CD4-positive, alpha-beta memory T cell (primary cell): ENCODE data around the gene ANKRD60. TPM values are rescaled to one million over a fixed set of nuclear protein-coding genes. Genes with fewer than 3 reads are reported as not detected.

ENCODE experiments used
- CTCF ChIA-PET: fragments of 350-600 bp; sonication (Branson Sonifier 250); formaldehyde crosslinking; loops from one replicate; lab custom pipeline; 2021; ENCODE audit warnings: inconsistent platforms; ENCODE audit not compliant: partially characterized antibody; lab: Charles Lee
- POLR2A ChIA-PET: fragments of 350-600 bp; sonication (Branson Sonifier 250); formaldehyde crosslinking; loops from one replicate; lab custom pipeline; 2021; ENCODE audit not compliant: partially characterized antibody; lab: Charles Lee
- DNase-seq, 5 donors: peaks; one replicate each; pipeline versions ENCODE4 v3.0.0 to v3.0.0-alpha.2; 2020 to 2022; ENCODE audit warnings: mixed read lengths in 1 of 5
- H3K27ac ChIP-seq: one replicate; pipeline ENCODE4 v1.7.0; 2013; ENCODE audit warnings: low read depth, low read length
- H3K27me3 ChIP-seq: 2 replicates; pipeline ENCODE4 v1.7.0; 2013; ENCODE audit warnings: mild to moderate bottlenecking, low read length, moderate library complexity; ENCODE audit not compliant: insufficient read depth
- H3K36me3 ChIP-seq: 2 replicates; pipeline ENCODE4 v1.7.0; 2013; ENCODE audit warnings: mild to moderate bottlenecking, low read length, moderate library complexity; ENCODE audit not compliant: insufficient read depth
- H3K4me1 ChIP-seq: 2 replicates; pipeline ENCODE4 v1.7.0; 2013; ENCODE audit warnings: mild to moderate bottlenecking, low read length, moderate library complexity; ENCODE audit not compliant: insufficient read depth
- H3K4me3 ChIP-seq, 2 donors: one replicate each; pipeline ENCODE4 v1.7.0; 2013; ENCODE audit warnings: low read length in 2 of 2, mild to moderate bottlenecking in 1 of 2
- H3K9me3 ChIP-seq, 2 donors: one replicate each; pipeline ENCODE4 v1.7.0; 2013; ENCODE audit warnings: low read length in 2 of 2, control low read depth in 1 of 2; ENCODE audit not compliant: control insufficient read depth in 1 of 2
- H3K27ac Mint-ChIP-seq, 7 donors: one replicate each; pipeline ENCODE4 v1.8.0; 2020 to 2021; ENCODE audit warnings: mixed read lengths in 7 of 7, mild to moderate bottlenecking in 6 of 7, inconsistent platforms in 3 of 7, moderate library complexity in 3 of 7
- H3K27me3 Mint-ChIP-seq, 2 donors: one replicate each; pipeline ENCODE4 v1.8.0; 2020 to 2021; ENCODE audit warnings: mixed read lengths in 2 of 2
- H3K36me3 Mint-ChIP-seq, 2 donors: one replicate each; pipeline ENCODE4 v1.8.0; 2020 to 2021; ENCODE audit warnings: mixed read lengths in 2 of 2, inconsistent platforms in 1 of 2, mild to moderate bottlenecking in 1 of 2
- H3K4me1 Mint-ChIP-seq, 4 donors: one replicate each; pipeline ENCODE4 v1.8.0; 2020 to 2021; ENCODE audit warnings: mixed read lengths in 4 of 4, mild to moderate bottlenecking in 1 of 4
- H3K4me3 Mint-ChIP-seq, 8 donors: one replicate each; pipeline ENCODE4 v1.8.0; 2020 to 2021; ENCODE audit warnings: mixed read lengths in 8 of 8, mild to moderate bottlenecking in 7 of 8, moderate library complexity in 6 of 8, inconsistent platforms in 3 of 8
- H3K9me3 Mint-ChIP-seq, 8 donors: one replicate each; pipeline ENCODE4 v1.8.0; 2020 to 2021; ENCODE audit warnings: mixed read lengths in 8 of 8, mild to moderate bottlenecking in 5 of 8, inconsistent platforms in 3 of 8, moderate library complexity in 1 of 8
- intact Hi-C: fragments of 100-400 bp; cut with micrococcal nuclease; formaldehyde crosslinking; loops from one replicate; pipeline ENCODE4 v1.15.1; 2023
- polyA plus RNA-seq, 2 donors: library from polyadenylated mRNA; unstranded; fragments of 300-500 nt; fragmentation: Illumina TruSeq; gene quantifications; one replicate each; pipeline ENCODE4 v1.2.3, GENCODE V29; 2021
- total RNA-seq, 2 experiments: library from RNA; stranded (reverse); gene quantifications; one replicate each; pipeline ENCODE4 v1.2.3, GENCODE V29; 2021

Gene ANKRD60
- total and polyA plus RNA-seq, 4 experiments from 2014 or later = not detected

- intact Hi-C loops = loop anchor here (1.0 to 5.0 kb wide), 6 partner anchors 69 to 615 kb away; partner anchors contain the start of genes GNAS, GNAS-AS1 and VAPB
- ChIA-PET POLR2A (interaction anchor here (1.2 to 1.4 kb wide), 2 partner anchors 69 to 617 kb away, joined by 3 to 6 read pairs; partner anchors contain the start of gene ZBP1), CTCF (interaction anchor here (0.5 to 2.8 kb wide), 16 partner anchors 8 to 602 kb away, joined by 3 to 15 read pairs (median 4); partner anchors contain the start of gene STX16)
- H3K4me3 ChIP-seq = no peak overlapping the region
- H3K4me1 ChIP-seq = peaks cover 5% of the 10 kb centered on the region
- H3K36me3 ChIP-seq = no peaks in the 10 kb centered on the region
- H3K27me3 ChIP-seq = no peaks in the 10 kb centered on the region
- no peak for DNase-seq
- peaks cover 3 to 5% of the 10 kb centered on the region in 2 donors for H3K36me3 Mint-ChIP-seq
- H3K4me1 Mint-ChIP-seq = peaks cover 3 to 18% (median 11%) of the 10 kb centered on the region in 4 donors
- peak overlapping the region; percentile 86 to 93 (median 92) for H3K4me3 Mint-ChIP-seq
- H3K9me3 Mint-ChIP-seq = no peaks in the 10 kb centered on the region
- peak overlapping the region; percentile 23 to 97 (median 91) for H3K27ac Mint-ChIP-seq
- peak overlapping the region; percentile 62 for H3K27ac ChIP-seq
- H3K27me3 Mint-ChIP-seq = no peaks in the 10 kb centered on the region
- H3K9me3 ChIP-seq = no peaks in the 10 kb centered on the region
These were observed 9.1 kb upstream of the ANKRD60 start for GRCh38 chr20:58237318-58238132.

GRCh38 chr20:58236612-58237317 lies 8.3 kb upstream of the ANKRD60 start:
- DNase-seq = peak; percentile 73 to 81 (median 77)
- Histone ChIP-seq H3K4me1 (peaks cover 5% of the 10 kb centered on the region), H3K9me3 (no peaks in the 10 kb centered on the region), H3K4me3 (peak overlapping the region; percentile 26 to 70), H3K27ac (peak overlapping the region; percentile 62), H3K36me3 (no peaks in the 10 kb centered on the region), H3K27me3 (no peaks in the 10 kb centered on the region)
- Mint-ChIP-seq H3K27ac (peak overlapping the region; percentile 83 to 97 (median 92)), H3K9me3 (no peaks in the 10 kb centered on the region), H3K36me3 (peaks cover 1 to 3% of the 10 kb centered on the region in 2 donors), H3K4me1 (peaks cover 3 to 18% (median 11%) of the 10 kb centered on the region in 4 donors), H3K27me3 (no peaks in the 10 kb centered on the region), H3K4me3 (peak overlapping the region; percentile 86 to 93 (median 92))
- CTCF ChIA-PET = interaction anchor here (0.5 to 2.8 kb wide), 21 partner anchors 9 to 602 kb away, joined by 3 to 15 read pairs (median 4); partner anchors contain the start of genes STX16 and VAPB
- POLR2A ChIA-PET = interaction anchor here (1.2 to 1.4 kb wide), 2 partner anchors 70 to 616 kb away, joined by 3 to 6 read pairs; partner anchors contain the start of gene ZBP1
- intact Hi-C loops = loop anchor here (1.0 to 5.0 kb wide), 6 partner anchors 70 to 616 kb away; partner anchors contain the start of genes GNAS, GNAS-AS1 and VAPB

GRCh38 chr20:58235010-58235409 lies 6.6 kb upstream of the ANKRD60 start:
- Mint-ChIP-seq H3K4me1 (peaks cover 3 to 18% (median 11%) of the 10 kb centered on the region in 4 donors), H3K9me3 (no peaks in the 10 kb centered on the region), H3K36me3 (peaks cover 0 to 1% of the 10 kb centered on the region in 2 donors), H3K4me3 (peak overlapping the region in 2 of 8 donors; percentile 19 to 72), H3K27ac (peak overlapping the region in 2 of 7 donors; percentile 53 to 70), H3K27me3 (peaks cover 2 to 3% of the 10 kb centered on the region in 2 donors)
- Histone ChIP-seq H3K27ac (no peak overlapping the region), H3K36me3 (no peaks in the 10 kb centered on the region), H3K4me1 (peaks cover 5% of the 10 kb centered on the region), H3K9me3 (no peaks in the 10 kb centered on the region), H3K27me3 (no peaks in the 10 kb centered on the region), H3K4me3 (no peak overlapping the region)
- intact Hi-C loops = loop anchor here (5.0 kb wide), 1 partner anchor 617 kb away; the partner anchor contains the start of genes GNAS and GNAS-AS1
- ChIA-PET CTCF (interaction anchor here (1.0 to 1.7 kb wide), 10 partner anchors 10 to 846 kb away, joined by 3 to 11 read pairs (median 4); partner anchors contain the start of genes STX16 and VAPB), POLR2A (interaction anchor here (1.0 kb wide), 1 partner anchor 71 kb away, joined by 3 read pairs; no protein-coding TSS in a partner anchor)
- peak in 1 of 5 donors; percentile 40 for DNase-seq

GRCh38 chr20:58233881-58234528 lies 5.6 kb upstream of the ANKRD60 start:
- Mint-ChIP-seq H3K4me3 (no peak overlapping the region), H3K4me1 (peaks cover 4 to 22% (median 15%) of the 10 kb centered on the region in 4 donors), H3K9me3 (peaks cover 0 to 2% (median 0%) of the 10 kb centered on the region in 8 donors), H3K27me3 (peaks cover 9% of the 10 kb centered on the region in 2 donors), H3K36me3 (peaks cover 1 to 4% of the 10 kb centered on the region in 2 donors), H3K27ac (peak overlapping the region in 1 of 7 donors; percentile 41)
- POLR2A ChIA-PET = interaction anchor here (1.0 kb wide), 1 partner anchor 72 kb away, joined by 3 read pairs; no protein-coding TSS in a partner anchor
- Histone ChIP-seq H3K4me1 (peaks cover 5% of the 10 kb centered on the region), H3K9me3 (no peaks in the 10 kb centered on the region), H3K4me3 (no peak overlapping the region), H3K27me3 (peaks cover 9% of the 10 kb centered on the region), H3K27ac (no peak overlapping the region), H3K36me3 (no peaks in the 10 kb centered on the region)
- intact Hi-C loops = no loop called here
- peak in 1 of 5 donors; percentile 22 for DNase-seq
- CTCF ChIA-PET = interaction anchor here (0.6 to 1.7 kb wide), 5 partner anchors 14 to 604 kb away, joined by 3 to 11 read pairs (median 4); no protein-coding TSS in a partner anchor

- Mint-ChIP-seq H3K27ac (peak overlapping the region in 1 of 7 donors; percentile 12), H3K9me3 (peaks cover 0 to 2% (median 0%) of the 10 kb centered on the region in 8 donors), H3K4me1 (peaks cover 7 to 26% (median 19%) of the 10 kb centered on the region in 4 donors), H3K36me3 (peaks cover 1 to 4% of the 10 kb centered on the region in 2 donors), H3K4me3 (no peak overlapping the region), H3K27me3 (peaks cover 13 to 14% of the 10 kb centered on the region in 2 donors)
- Histone ChIP-seq H3K4me1 (peaks cover 5% of the 10 kb centered on the region), H3K4me3 (no peak overlapping the region), H3K9me3 (no peaks in the 10 kb centered on the region), H3K36me3 (no peaks in the 10 kb centered on the region), H3K27me3 (peaks cover 13% of the 10 kb centered on the region), H3K27ac (no peak overlapping the region)
- DNase-seq = no peak
- ChIA-PET POLR2A (no interaction called here), CTCF (interaction anchor here (1.4 kb wide), 1 partner anchor 14 kb away, joined by 6 read pairs; no protein-coding TSS in a partner anchor)
- intact Hi-C loops = no loop called here
These were observed 4.9 kb upstream of the ANKRD60 start for GRCh38 chr20:58233393-58233792.

GRCh38 chr20:58231683-58232082 lies 3.2 kb upstream of the ANKRD60 start:
- Histone ChIP-seq H3K27ac (no peak overlapping the region), H3K27me3 (peaks cover 24% of the 10 kb centered on the region), H3K36me3 (no peaks in the 10 kb centered on the region), H3K4me1 (peaks cover 5% of the 10 kb centered on the region), H3K9me3 (no peaks in the 10 kb centered on the region), H3K4me3 (no peak overlapping the region)
- no peak overlapping the region for H3K27ac Mint-ChIP-seq
- intact Hi-C loops = no loop called here
- H3K9me3 Mint-ChIP-seq = peaks cover 0 to 2% (median 0%) of the 10 kb centered on the region in 8 donors
- H3K4me1 Mint-ChIP-seq = peaks cover 7 to 30% (median 15%) of the 10 kb centered on the region in 4 donors
- peaks cover 28 to 29% of the 10 kb centered on the region in 2 donors for H3K27me3 Mint-ChIP-seq
- peak in 1 of 5 donors; percentile 22 for DNase-seq
- CTCF ChIA-PET = no interaction called here
- peaks cover 0 to 4% of the 10 kb centered on the region in 2 donors for H3K36me3 Mint-ChIP-seq
- POLR2A ChIA-PET = no interaction called here
- H3K4me3 Mint-ChIP-seq = no peak overlapping the region
